ENCODE results near the gene PTRH1.

PTRH1 gene

DNA sequence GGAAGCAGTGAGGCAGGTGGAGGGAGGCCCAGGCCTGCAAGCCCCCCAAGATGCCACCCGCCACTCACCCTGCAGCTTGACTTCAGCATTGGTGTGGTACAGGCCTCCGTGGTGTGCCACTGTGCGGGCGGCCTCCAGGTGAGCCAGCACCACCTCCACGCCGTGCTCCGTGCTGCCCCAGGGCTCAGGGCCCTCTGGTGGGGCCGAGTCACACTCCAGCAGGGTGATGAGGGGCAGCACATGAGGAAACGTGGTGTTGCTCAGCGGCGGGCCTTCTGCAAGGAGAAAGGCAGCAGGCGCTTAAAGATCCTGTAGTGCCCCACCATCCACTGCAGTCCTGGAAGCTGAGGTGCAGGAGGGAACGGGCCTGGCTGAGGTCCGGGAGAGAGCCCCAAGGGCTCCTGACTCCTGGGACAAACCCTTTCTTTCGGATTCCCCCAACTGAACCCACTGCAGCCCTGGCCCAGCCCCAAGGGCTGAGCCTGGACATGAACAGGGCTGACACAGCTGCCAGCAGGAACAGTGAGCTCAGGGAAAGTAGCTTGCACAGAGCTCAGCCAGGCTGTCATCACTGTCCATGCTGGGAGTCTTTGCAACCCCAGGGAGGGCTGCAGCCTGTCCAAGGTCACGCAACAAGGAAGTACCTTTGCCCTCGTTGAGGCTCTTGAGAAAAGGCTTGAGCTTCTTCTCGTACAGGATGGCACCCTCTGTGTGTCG lies 24.3 kb upstream of the PTRH1 start:
- no peak for DNase-seq

DNA sequence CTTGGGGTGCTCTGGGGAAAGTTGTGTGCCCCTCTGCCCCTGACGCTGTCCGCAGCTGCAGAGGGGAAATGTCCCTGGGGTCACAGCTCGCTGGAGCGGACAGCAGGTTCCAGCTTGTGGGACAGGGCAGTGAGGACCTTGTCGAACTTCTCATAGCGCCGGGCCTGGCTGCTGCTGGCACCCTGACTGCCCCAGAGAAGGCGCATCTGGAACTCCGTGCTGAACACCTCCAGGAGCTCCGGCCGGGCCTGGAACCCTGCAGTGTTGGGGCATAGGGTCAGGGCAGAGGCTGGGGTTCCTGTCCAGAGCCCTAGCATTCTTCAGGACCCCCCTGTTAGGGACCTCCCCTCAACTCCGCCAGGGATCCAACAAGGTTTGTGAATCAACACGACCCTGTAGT lies 23.2 kb upstream of the PTRH1 start:
- no peak for DNase-seq

DNA sequence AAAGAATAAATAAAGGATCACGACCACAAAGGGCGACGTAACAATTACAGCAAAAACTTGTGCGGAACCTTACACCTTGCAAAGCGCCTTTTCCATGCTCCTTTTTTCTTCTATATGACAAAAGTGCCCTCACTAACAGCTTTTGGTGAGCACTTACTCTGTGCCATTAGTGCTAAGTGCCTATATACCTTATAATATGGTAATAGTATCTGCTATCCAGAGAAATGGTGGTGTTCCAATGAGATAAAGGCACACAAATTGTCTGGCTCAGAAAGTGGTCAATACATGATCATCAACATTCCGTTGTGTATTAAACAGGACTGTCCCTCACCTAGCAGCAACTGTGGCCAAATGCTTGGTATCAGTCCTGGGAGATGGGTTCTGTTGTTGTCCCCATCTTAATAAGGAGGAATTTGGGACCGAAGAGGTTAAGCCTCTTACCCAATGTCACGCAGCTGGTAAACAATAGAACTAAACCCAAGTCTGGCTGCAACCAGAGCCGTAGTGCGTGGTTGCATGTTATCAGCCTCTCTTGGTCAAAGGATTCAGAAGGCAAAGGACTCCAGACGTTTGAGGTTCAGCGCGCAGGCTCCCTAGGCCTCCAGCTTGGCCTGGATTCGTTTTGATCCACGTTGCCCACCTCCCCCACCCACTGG lies 20.2 kb upstream of the PTRH1 start:
- DNase-seq: no peak

DNA sequence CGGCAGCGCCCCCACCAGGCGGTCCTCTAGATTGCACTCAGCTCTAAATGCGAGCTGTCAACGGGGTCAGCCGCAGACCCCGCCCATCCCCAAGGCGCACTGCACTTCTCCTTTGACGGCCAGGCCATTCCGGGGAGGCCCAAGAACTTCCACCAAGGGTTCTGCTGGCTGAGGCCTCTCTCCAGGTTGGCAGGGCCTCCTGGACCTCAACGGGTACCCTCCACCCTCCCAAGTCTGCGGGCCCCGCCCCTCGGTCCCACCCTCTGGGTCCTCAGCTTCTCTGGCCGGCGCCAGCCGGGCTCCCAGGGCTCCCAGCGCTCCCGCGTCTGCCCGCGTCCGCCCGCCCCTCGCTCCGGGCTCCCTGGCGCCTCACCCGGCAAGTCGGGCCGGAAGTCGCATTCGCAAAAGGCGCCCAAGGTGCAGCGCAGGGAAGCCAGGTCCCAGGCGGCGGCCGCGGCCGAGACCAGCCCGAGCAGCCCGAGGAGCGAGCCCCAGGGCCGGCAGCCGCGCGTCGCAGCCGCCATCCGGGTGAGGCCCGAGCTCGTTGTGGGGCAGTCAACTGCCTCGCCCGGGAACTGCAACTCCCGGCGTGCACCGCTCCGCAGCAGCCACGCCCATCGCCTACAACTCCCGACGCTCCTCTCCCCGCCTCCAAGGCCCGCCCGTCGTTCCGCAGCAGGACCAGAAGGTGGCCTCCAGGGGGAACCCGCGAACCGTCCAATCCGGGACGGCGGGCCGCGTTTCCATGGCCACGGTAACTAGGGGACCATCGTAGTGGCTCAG lies 19.5 kb upstream of the PTRH1 start, which contains the start of gene TOR2A:
TSS of gene TOR2A (minus strand) at position 548 of the 783 bp plus-strand sequence. CDS start at position 524, 24 bp downstream.
- peak; percentile 71 for DNase-seq

DNA sequence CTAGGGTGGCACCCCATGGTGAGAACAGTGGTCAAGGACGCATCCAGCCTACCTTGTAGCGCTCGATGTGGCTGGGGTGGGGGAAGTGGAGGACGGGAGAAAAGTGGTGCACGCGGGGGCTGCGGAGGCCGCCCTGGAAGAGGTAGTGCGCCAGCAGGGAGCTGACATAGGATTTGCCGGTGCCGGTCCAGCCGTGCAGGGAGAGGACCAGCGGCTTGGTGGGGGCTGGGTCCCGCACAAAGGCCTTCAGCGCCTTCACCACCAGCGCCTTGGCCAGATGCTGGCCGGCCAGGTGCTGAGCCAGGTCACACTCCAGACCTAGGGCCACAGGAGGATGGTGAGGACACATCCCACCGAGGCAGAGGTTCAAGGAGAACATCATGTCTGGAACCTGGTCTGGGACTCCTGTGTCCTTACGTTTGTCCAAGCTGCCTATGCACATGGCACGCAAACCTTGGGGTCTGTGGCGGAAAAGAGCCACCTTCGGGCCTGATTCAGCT lies 18.8 kb upstream of the PTRH1 start:
- no peak for DNase-seq

DNA sequence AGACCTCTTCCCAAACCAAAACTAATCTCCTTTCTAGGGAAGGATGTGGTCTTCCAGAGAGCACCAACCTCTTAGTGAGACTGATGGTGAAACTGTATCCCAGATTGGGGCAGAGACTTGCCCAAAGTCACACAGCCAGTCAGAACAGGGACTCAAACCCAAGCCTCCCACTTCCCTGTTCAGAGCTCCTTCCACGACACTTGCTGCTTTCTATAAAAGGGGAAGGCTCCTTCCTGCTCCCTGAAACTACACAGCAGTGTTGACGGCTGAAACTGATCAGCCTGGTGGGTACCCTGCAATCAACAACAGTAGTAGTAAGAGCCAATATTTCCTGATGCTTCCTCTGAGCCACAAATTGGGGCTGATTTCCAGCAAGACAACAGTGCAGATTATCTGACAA lies 18.2 kb upstream of the PTRH1 start:
- DNase-seq: no peak

DNA sequence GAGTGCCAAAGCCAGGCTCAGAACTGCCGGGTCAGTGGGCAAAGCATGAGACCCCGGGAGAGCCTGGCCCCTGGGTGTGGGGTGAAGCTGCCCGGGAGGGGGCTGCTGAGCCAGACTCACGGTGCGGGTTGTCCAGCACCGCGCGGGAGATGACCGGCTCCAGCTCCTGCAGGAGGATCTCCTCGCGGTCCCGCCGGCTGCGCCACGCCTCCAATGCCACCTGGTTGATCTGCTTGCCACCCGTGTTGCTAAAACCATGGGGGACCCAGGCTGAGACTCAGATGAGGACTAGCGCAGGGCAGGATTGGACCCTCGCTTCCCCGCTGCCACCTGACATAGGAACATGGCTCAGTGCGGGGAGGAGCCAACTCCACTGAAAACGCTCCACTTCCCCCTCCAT lies 17.0 kb upstream of the PTRH1 start:
- DNase-seq: no peak

DNA sequence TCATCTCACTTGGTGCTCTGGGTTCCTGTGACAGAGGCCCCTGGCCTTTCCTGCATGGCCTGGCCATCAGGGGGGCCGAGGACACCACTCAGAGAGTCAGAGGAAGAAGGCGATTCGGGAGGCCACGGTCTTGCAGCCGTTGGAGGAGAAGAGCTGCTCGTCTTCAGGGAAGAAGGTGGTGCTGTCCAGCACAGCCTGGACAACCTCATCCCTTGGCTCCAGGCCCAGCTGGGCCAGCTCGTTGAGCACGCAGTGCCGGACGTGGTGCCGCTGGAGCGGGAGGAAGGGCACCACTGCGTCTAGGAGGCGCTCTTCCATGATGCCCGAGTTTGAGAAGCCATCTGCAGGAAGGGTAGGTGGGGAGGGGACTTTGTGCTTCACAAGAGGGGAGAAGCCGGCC lies 16.5 kb upstream of the PTRH1 start:
- no peak for DNase-seq

DNA sequence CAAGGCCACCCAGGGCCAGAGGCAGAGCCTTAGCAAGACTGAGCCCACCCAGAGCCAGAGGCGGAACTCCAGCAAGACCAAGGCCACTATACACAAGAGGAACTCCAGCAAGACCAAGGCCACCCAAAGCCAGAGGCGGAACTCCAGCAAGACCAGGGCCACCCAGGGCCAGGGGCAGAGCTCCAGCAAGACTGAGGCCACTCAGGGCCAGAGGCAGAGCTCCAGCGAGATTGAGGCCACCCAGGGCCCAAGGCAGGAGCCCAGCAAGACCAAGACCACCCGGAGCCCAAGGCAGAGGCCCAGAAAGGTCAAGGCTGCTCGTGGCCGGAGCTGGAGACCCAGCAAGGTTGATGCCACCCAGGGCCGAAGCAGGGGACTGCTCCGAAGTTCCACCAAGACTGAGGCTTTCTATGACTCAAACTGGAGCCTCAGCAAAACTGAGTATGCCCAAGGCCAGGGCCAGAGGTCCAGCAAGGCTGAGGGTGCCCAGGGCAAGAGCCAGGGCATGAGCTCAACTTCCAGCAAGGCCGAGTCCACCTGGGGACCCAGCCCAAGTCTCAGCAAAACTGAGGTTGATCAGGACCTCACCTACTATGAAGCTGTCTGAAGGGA lies 15.4 kb upstream of the PTRH1 start:
- DNase-seq: no peak

DNA sequence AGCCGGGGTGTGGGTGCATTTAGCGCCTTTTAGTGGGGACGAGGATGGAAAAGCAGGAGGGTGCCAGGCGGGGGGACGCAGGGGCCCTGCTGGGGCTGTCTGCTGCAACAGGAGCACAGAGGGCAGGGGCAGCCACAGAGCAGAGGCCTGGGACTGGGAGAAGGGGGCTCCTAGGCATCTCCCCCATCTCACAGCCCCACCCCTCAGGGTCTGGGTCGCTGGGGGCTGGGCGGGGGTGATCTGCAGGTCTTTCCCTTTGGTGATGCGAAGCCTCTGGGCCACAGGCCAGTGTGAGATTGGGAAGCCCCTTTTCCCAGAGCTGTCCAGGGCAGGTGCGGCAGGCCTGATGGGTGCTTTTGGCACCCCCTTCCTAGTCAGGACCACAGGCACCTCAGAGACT lies 14.8 kb upstream of the PTRH1 start:
- no peak for DNase-seq

DNA sequence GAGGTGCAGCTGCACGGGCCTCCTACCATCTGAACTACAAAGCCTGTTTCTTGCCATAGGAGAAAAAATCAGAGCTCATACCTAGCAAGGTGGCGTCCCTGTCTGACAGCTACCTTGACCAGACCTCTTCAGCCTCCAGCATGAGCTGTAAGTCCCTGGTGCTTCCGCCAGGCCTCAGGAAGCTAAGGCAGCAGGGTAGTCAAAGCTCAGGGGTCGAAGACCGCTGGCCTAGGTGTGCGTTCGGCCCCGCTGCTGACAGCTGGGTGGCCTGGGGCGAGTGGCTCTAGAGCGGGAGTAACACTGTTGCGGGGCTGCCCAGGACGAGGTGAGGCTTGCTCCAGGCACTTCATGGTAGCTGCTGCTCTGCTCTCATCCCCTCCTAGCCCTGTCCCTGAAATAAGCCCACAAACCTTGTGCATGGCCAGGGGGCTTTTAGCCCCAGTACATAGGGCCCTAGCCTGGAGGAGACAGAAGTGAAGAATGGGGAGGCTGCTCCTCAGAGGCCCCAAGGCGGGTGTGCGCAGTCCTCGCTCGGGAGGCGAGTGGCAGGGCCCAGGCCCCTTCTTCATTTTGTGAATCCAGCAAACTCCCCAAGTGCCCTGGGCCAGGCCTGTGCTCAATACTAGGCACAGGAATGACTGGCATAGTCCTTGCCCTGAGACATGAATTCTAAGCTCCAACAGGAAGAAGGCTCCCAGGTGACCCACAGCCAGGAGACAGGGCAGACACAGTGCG lies 14.2 kb upstream of the PTRH1 start:
- DNase-seq: no peak

DNA sequence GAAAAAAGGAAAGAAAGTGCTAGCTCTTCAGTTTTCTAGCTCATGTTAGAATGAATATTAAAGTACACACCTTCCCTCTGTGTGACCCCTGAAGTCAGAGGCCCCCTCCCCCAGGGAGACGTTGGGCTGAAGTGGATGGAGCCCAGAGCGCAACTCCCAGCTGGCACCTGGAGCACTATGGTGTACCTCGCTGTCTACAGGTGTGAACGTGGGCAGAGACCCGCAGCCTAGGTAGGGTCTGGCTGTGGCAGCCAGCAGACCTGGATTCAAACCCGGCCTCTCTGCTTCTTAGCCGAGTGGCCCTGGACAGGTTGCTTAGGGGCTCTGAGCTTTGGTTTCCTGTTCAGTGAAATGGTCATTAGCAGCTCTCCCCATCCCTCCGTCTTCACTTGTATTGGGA lies 13.3 kb upstream of the PTRH1 start:
- DNase-seq: no peak

DNA sequence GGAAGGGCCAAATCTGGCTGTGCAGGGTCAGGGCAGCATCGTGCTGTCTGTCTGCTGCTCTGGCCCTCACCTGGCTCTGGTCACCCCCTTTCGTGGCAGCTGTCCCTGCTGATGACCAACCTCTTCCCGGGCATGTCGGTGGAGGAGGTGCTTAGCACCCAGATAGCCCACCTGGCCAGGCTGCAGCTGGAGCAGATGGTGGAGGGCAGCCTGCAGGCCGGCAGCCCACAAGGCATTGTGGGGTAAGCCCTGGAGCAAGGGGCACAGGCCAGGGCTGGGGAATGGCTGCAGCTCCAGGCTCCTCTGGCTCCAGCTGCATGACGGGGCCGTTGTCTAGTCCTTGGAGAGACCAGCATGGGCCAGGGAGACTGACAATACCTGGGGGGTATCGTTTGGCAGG lies 11.4 kb upstream of the PTRH1 start:
- DNase-seq: no peak

DNA sequence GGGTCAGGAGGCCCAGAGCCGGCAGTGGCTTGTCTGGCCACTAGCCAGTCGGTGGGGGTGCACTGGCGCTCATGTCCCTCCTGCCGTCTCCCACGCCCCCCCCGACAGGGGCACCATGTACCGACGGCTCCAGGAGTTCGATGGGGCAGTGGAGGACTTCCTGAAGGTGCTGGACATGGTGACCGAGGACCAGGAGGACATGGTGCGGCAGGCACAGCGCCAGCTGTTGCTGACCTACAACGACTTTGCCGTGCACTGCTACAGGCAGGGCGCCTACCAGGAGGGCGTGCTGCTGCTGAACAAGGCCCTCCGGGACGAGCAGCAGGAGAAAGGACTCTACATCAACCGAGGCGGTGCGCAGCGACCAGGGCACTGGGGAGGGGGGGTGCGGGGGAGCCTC lies 8.5 kb upstream of the PTRH1 start:
- no peak for DNase-seq

DNA sequence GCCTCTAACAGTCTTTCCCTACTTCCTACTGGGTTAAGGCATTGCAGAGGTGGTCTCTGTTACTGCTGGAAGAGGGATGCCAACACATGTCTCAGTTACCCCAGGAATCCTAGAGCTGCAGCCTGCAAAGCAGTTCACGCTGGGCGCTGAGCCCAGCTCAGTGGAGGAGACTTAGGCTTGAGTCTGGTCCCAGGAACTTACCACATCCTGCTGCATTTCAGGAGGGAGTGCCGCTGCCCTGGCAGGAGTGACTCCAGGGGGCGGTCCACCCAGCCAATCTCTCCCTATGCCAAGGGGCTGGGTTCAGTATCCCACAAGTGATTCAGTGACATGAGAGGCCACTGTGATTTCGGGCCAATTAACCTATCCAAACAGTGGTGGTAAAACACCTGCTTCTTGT lies 8.0 kb upstream of the PTRH1 start:
- DNase-seq: no peak

DNA sequence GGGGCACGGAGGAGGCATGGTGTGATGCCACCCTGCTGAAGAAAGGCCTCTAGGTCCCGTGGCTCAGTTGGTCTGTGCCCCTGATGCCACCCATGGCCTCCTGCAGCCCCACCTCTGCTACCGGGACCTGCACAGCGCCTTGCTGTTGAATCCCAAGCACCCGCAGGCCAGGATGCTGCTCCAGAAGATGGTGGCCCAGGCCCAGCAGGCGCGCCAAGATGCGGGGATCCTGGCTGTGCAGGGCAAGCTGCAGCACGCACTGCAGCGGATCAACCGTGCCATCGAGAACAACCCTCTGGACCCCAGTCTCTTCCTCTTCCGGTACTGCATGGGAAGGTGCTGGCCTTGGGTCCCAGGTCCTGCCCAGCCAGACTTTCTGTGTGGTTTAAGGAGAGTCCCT lies 7.5 kb upstream of the PTRH1 start:
- DNase-seq: no peak

DNA sequence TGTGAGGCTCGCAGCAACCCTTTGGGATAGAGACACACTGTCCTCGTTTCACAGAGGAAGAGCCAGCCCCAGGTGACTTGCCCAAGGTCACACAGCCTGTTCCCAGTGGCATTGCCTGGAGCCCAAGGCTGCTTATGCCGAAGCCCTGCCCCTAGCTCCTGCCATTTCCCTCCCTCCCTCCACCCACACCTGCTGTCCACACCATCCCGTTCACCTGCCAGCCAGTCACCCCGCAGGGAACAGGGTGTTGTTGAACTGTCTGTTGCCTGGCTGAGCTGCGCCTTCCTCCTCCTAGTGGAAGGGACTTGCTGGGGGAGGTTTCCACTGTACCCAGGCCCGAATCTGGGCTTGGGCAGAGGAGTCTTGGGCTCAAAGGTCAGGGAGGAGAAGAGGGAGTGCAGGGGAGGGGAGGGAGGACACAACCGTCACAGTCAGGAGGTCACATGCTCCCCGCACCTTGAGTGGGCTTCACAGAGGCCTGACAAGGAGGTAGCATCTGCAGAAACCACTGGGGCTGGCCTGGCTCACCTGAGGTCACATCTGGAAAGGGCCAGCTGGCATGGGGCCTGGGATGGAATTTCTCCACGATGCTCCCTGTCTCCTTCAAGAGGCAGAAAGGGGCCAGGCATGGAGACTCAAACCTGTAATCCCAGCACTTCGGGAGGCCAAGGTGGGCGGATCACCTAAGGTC lies 6.7 kb upstream of the PTRH1 start:
- DNase-seq: no peak

DNA sequence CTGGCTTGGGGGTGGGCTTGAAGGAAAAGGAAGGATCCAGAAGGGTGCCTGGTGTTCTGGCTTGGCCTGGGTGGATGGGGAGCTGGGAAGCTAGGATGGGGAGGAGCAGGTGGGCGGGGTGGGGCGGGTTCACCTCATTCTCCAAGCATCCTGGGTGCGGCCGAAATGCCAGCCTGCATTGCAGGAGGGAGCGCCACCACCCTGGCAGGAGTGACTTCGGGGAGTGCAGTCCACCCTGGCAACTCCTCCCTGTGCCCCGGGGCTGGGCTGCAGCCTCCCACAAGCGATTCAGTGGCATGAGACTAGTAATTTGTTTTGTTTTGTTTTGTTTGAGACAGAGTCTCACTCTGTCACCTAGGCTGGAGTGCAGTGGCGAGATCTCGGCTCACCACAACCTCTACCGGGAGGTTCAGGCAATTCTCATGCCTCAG lies 5.9 kb upstream of the PTRH1 start:
- DNase-seq: no peak

DNA sequence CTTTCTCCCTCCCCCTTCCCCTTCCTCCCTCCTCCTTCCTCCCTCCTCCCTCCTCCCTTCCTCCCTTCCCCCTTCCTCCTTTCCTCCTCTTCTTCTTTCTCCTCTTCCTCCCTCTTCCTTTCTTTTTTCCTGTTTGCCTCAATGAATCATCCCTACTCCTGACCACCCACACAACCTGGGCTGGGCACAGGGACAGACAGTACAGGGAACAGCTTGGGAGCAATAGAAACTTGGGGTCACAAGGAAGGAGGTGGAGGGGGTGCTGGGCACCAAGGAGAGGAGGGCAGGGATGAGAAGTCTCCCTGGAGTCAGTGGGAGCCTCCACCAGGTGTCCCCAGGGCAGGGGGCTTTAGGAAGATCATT lies 5.4 kb upstream of the PTRH1 start:
- no peak for DNase-seq

DNA sequence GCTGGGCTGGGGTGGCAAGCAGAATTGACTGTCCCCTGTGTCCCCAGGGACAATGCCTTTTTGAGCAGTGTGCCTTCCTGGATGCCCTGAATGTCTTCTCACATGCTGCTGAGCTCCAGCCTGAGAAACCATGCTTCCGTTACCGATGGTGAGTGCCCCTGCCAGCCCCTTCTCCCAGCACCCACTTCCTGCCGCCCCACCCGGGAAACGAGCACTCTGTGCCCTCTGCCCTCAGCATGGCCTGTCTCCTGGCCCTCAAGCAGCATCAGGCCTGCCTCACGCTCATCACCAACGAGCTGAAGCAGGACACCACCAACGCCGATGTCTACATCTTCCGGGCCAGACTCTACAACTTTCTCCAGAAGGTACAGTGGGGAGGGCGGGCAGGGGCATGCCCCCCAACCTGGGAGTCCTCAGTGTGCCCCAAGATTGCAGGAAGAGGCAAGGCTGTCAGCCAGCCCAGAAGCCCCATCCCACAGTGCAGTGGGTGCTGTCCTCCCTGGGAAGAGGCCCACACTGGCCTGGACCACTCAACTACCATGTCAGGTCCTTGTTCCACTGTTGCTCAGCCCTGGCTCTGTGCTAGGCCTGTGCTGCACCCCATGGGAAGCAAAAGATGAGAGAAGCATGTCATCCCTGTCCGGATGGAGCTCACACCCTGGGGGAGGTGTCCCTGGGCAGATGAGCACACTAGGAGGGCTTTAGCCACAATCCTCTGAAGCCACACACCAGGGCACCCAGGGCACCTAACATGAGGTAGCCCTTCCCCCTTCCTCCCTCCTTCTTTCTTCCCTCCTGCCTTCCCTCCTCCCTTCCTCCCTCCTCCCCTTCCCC lies 4.8 kb upstream of the PTRH1 start:
- no peak for DNase-seq

DNA sequence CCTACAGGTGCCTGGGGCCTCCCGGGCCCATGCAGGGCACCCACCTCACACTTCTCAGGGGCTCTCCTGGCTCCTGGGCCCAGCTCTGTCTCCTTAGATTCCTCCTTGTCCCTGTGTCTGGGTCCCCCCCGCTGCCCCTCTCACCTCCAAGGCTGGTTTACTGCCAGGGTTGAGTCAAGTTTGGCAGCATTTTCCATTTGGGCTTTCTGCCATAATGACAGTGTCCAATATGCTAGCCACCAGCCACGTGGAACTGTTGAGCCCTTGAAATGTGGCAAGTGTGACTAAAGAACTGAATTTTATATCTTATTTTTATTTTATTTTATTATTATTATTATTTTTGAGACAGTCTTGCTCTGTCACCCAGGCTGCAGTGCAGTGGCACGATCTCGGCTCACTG lies 2.3 kb upstream of the PTRH1 start:
- no peak for DNase-seq

Measured in SIG-M5 (cell line).